ENCODE results near the gene FAM43A.

The FAM43A gene

GRCh38 chr3:194659778-194660177 is 25.9 kb upstream of the FAM43A start:
- TF ChIP-seq POLR2AphosphoS5 (IDR thresholded peaks at IDR 0.05; ENCODE audit: low read depth, low read length) (no peak), REST (IDR thresholded peaks at IDR 0.05; ENCODE audit: insufficient read depth in 1 of 2, low read depth in 2 of 2, low read length in 2 of 2) (no peak), FOXP2 (optimal IDR thresholded peaks at IDR 0.05; ENCODE audit: borderline replicate concordance, extremely low read depth, extremely low read length, insufficient read depth) (no peak), TAF1 (IDR thresholded peaks at IDR 0.05; ENCODE audit: borderline replicate concordance, insufficient read depth, low read length) (no peak), SIN3A (IDR thresholded peaks at IDR 0.05; ENCODE audit: borderline replicate concordance, insufficient read depth, low read length) (no peak)

GRCh38 chr3:194661374-194661773 is 24.3 kb upstream of the FAM43A start:
- TF ChIP-seq TAF1 (IDR thresholded peaks at IDR 0.05; ENCODE audit: borderline replicate concordance, insufficient read depth, low read length) (no peak), FOXP2 (optimal IDR thresholded peaks at IDR 0.05; ENCODE audit: borderline replicate concordance, extremely low read depth, extremely low read length, insufficient read depth) (no peak), REST (IDR thresholded peaks at IDR 0.05; ENCODE audit: insufficient read depth in 1 of 2, low read depth in 2 of 2, low read length in 2 of 2) (no peak), POLR2AphosphoS5 (IDR thresholded peaks at IDR 0.05; ENCODE audit: low read depth, low read length) (no peak), SIN3A (IDR thresholded peaks at IDR 0.05; ENCODE audit: borderline replicate concordance, insufficient read depth, low read length) (no peak)

GRCh38 chr3:194661946-194662345 is 23.7 kb upstream of the FAM43A start:
- TF ChIP-seq TAF1 (IDR thresholded peaks at IDR 0.05; ENCODE audit: borderline replicate concordance, insufficient read depth, low read length) (no peak), SIN3A (IDR thresholded peaks at IDR 0.05; ENCODE audit: borderline replicate concordance, insufficient read depth, low read length) (no peak), REST (IDR thresholded peaks at IDR 0.05; ENCODE audit: insufficient read depth in 1 of 2, low read depth in 2 of 2, low read length in 2 of 2) (no peak)

GRCh38 chr3:194664857-194665256 is 20.8 kb upstream of the FAM43A start:
- TF ChIP-seq TAF1 (IDR thresholded peaks at IDR 0.05; ENCODE audit: borderline replicate concordance, insufficient read depth, low read length): no peak

- TF ChIP-seq FOXP2 (optimal IDR thresholded peaks at IDR 0.05; ENCODE audit: borderline replicate concordance, extremely low read depth, extremely low read length, insufficient read depth): no peak
- TF ChIP-seq SIN3A (IDR thresholded peaks at IDR 0.05; ENCODE audit: borderline replicate concordance, insufficient read depth, low read length): no peak
- TF ChIP-seq TAF1 (IDR thresholded peaks at IDR 0.05; ENCODE audit: borderline replicate concordance, insufficient read depth, low read length): no peak
- TF ChIP-seq REST (IDR thresholded peaks at IDR 0.05; ENCODE audit: insufficient read depth in 1 of 2, low read depth in 2 of 2, low read length in 2 of 2): no peak
- no peak for TF ChIP-seq POLR2AphosphoS5 (IDR thresholded peaks at IDR 0.05; ENCODE audit: low read depth, low read length)
These were observed 18.3 kb upstream of the FAM43A start for GRCh38 chr3:194667363-194667762.

Data from PFSK-1 (cell line).